HFFc6 (cell line): ENCODE measurements around the gene LEO1. TPM values are rescaled to one million over a fixed set of nuclear protein-coding genes. Genes with fewer than 3 reads are reported as not detected.

Experiments
- DNase-seq: peaks from one replicate; pipeline ENCODE4 v3.0.0-alpha.2; 2018
- H3K27ac Mint-ChIP-seq: 2 replicates; pipeline ENCODE4 v1.8.0; 2020; ENCODE audit warnings: mild to moderate bottlenecking, mixed read lengths
- H3K27me3 Mint-ChIP-seq: 2 replicates; pipeline ENCODE4 v1.8.0; 2021; ENCODE audit warnings: mild to moderate bottlenecking, moderate library complexity, mixed read lengths; ENCODE audit not compliant: insufficient read depth
- H3K36me3 Mint-ChIP-seq: 2 replicates; pipeline ENCODE4 v1.8.0; 2021; ENCODE audit warnings: low read depth, mixed read lengths
- H3K4me1 Mint-ChIP-seq: 2 replicates; pipeline ENCODE4 v1.8.0; 2020; ENCODE audit warnings: low read depth, mixed read lengths
- H3K4me3 Mint-ChIP-seq: 2 replicates; pipeline ENCODE4 v1.8.0; 2020; ENCODE audit warnings: mild to moderate bottlenecking, moderate library complexity, mixed read lengths
- H3K9me3 Mint-ChIP-seq: 2 replicates; pipeline ENCODE4 v1.8.0; 2020; ENCODE audit warnings: mild to moderate bottlenecking, mixed read lengths
- total RNA-seq, 6 experiments: library from RNA; stranded (reverse); fragmentation: NEBNext Ultra II Directional; extraction: Animal tissue kit (Norgen Biotek cat#: 25700); gene quantifications; 2 replicates in 1 of 6; 3 replicates in 5 of 6; pipeline ENCODE4 v1.2.3, GENCODE V29; 2021
- TF ChIP-seq, protein P1 (sequence below): fragments of 200-600 bp; sonication (generic); IDR thresholded peaks from 2 replicates; pipeline ENCODE4 v1.5.0; 2021; ENCODE audit warnings: antibody characterized with exemption, mild to moderate bottlenecking

The LEO1 gene
- total RNA-seq, 6 experiments from 2014 or later = 22.2 to 30.9 (median 27.5) TPM

DNA sequence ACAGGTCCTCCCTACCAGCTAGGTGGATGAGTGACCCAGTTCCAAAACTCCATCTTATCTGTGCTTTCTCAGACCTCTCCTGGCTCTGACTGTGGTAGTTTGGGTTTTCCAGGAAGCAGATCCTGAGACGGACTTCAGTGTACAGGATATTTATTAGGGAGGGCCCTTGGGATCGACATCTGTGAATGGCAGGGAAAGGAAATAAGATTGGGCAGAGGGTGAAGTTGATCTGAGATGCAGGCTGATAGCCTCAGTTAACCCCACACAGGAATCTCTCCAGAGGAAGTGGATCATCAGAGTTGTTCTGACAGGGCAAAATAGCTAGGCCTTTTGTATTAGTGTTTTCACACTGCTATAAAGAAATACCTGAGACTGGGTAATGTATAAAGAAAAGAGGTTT lies 30.8 kb upstream of the LEO1 start:
- H3K27ac Mint-ChIP-seq = no peak overlapping the region
- no peak overlapping the region for H3K4me3 Mint-ChIP-seq
- no peaks in the 10 kb centered on the region for H3K9me3 Mint-ChIP-seq
- no peaks in the 10 kb centered on the region for H3K36me3 Mint-ChIP-seq
- DNase-seq = no peak
- H3K4me1 Mint-ChIP-seq = peaks cover 24% of the 10 kb centered on the region
- TF ChIP-seq, protein P1, sequence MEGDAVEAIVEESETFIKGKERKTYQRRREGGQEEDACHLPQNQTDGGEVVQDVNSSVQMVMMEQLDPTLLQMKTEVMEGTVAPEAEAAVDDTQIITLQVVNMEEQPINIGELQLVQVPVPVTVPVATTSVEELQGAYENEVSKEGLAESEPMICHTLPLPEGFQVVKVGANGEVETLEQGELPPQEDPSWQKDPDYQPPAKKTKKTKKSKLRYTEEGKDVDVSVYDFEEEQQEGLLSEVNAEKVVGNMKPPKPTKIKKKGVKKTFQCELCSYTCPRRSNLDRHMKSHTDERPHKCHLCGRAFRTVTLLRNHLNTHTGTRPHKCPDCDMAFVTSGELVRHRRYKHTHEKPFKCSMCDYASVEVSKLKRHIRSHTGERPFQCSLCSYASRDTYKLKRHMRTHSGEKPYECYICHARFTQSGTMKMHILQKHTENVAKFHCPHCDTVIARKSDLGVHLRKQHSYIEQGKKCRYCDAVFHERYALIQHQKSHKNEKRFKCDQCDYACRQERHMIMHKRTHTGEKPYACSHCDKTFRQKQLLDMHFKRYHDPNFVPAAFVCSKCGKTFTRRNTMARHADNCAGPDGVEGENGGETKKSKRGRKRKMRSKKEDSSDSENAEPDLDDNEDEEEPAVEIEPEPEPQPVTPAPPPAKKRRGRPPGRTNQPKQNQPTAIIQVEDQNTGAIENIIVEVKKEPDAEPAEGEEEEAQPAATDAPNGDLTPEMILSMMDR = no peak
- H3K27me3 Mint-ChIP-seq = peaks cover 2% of the 10 kb centered on the region; the same call in 1 of the 2 replicates

DNA sequence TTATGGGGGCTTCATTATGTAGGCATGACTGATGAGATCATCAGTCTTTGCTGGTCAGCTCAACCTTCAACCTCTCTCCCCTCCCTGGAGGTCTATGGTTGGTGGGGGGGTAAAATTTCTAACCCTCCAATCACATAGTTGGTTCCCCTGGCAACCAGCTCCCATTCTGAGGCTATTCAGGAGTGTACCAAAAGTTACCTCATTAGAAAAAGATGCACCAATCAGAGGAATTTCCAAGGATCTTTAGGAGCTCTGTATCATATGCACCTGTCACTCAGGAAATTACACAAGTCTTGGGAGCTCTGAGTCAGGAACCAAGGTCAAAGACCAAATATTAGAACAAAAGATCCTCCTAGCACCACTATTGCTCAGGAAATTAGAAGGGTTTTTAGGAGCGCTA lies 21.4 kb upstream of the LEO1 start:
- TF ChIP-seq, protein P1 = no peak
- Mint-ChIP-seq H3K27ac (no peak overlapping the region), H3K9me3 (no peaks in the 10 kb centered on the region), H3K4me1 (peaks cover 20% of the 10 kb centered on the region), H3K36me3 (no peaks in the 10 kb centered on the region), H3K27me3 (no peaks in the 10 kb centered on the region), H3K4me3 (no peak overlapping the region)
- DNase-seq = no peak

DNA sequence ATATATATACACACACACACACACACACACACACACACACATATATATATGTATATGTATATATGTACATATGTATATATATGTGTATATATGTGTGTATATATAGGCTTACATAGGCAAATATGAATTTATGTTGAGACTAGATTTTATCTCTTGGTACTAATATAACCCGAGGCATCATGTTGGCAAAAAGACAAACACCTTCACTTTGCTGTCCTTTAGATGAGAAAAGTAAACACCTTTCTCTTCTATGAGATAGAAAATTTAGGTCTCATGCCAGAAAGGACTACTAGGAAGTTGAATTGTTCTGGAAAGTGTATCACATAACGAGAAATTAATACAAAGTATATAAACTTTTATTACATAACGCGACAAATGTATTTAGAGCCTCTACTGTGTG lies 19.6 kb upstream of the LEO1 start:
- Mint-ChIP-seq H3K36me3 (no peaks in the 10 kb centered on the region), H3K4me3 (no peak overlapping the region), H3K27ac (no peak overlapping the region), H3K27me3 (no peaks in the 10 kb centered on the region), H3K9me3 (no peaks in the 10 kb centered on the region), H3K4me1 (peaks cover 20% of the 10 kb centered on the region)
- no peak for DNase-seq
- TF ChIP-seq, protein P1 = no peak

DNA sequence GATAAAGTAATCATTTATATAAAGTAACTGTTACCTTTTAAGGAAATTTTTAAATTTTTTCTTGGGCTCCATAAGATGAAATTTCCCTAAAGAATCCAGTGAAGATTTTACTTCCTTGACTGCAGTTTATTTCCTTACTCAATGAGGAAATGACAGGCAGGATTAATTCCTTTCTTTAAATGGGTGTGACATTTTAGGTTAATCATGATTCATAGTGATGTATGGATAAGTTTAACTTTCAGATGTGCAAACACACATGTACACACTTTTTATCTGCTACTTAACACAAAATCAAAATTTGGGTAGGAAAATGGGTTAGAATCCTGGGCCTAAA lies 11.2 kb upstream of the LEO1 start:
- Mint-ChIP-seq H3K27me3 (no peaks in the 10 kb centered on the region; the same call in none of the 2 replicates), H3K27ac (peak overlapping the region; percentile 66)
- no peak for DNase-seq

DNA sequence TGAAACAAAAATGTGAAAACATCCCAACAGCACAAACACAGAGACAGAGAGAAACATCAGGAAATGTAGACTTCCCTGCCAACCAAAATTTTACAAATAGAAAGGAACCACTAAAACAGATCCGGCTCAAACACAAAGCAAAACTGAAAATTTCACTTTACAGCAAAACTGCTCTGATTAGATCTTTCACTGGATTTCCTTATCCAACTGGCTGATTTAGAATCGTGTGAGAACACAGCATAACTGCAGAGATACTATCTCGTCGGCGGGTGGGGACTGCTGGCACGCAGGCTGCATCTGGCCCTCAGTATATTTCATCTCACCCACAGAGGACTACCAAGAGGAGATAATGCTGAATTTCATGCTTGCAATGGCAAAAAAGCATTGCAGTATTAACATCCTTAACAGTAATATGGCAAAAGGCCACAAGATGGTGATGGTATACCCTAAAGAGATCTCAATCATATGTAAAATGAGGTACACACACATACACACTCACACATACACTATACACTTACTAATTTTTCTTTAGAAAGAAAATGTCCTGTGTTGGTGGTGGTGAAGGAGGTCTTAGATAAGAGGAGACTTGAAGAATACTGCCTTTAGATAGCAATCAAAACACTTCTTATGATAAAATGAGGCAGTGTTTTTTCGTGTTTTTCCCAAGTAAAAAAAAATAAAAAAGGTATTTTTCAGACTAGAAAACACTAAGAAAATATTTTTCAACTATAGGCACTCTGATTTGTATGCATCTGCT lies 10.6 kb upstream of the LEO1 start:
- Mint-ChIP-seq H3K9me3 (no peaks in the 10 kb centered on the region), H3K27ac (peak overlapping the region; percentile 97), H3K4me1 (peaks cover 19% of the 10 kb centered on the region), H3K36me3 (no peaks in the 10 kb centered on the region), H3K27me3 (peaks cover 2% of the 10 kb centered on the region), H3K4me3 (peak overlapping the region; percentile 84)
- peak; percentile 87 for DNase-seq
- TF ChIP-seq, protein P1 = peak; percentile 82

More for the DNA sequence above, 11.2 kb upstream of the LEO1 start:
- Mint-ChIP-seq H3K4me3 (no peak overlapping the region), H3K4me1 (peaks cover 19% of the 10 kb centered on the region), H3K36me3 (no peaks in the 10 kb centered on the region), H3K9me3 (no peaks in the 10 kb centered on the region)
- TF ChIP-seq, protein P1 = no peak
